Astrocyte (in vitro differentiated cells and primary cell): Measurements from ENCODE around the gene FAM50B. TPM values are rescaled to one million over a fixed set of nuclear protein-coding genes. Genes with fewer than 3 reads are reported as not detected.

ENCODE experiments used
- DNase-seq: peaks from one replicate; pipeline ENCODE4 v3.0.0-alpha.2; 2010; ENCODE audit warnings: low read depth
- FAIRE-seq: peaks from 2 replicates; lab custom pipeline; 2011; peaks lifted over from hg19 to GRCh38; lab: Jason Lieb, UNC
- H2AFZ ChIP-seq: 2 replicates; pipeline ENCODE4 v1.6.0; 2012; ENCODE audit warnings: low read depth, low read length, inconsistent platforms
- H3K27ac ChIP-seq: 2 replicates; pipeline ENCODE4 v1.5.1; 2011; ENCODE audit warnings: low read depth, low read length, inconsistent platforms
- H3K27me3 ChIP-seq: 2 replicates; pipeline ENCODE4 v1.6.0; 2011; ENCODE audit warnings: low read length, inconsistent platforms; ENCODE audit not compliant: insufficient read depth
- H3K36me3 ChIP-seq: 2 replicates; pipeline ENCODE4 v1.5.1; 2011; ENCODE audit warnings: low read length, inconsistent platforms; ENCODE audit not compliant: insufficient read depth
- H3K4me1 ChIP-seq: 2 replicates; pipeline ENCODE4 v1.5.1; 2011; ENCODE audit warnings: low read length, inconsistent platforms; ENCODE audit not compliant: insufficient read depth
- H3K4me2 ChIP-seq: 2 replicates; pipeline ENCODE4 v1.6.0; 2012; ENCODE audit warnings: low read length, inconsistent platforms
- H3K4me3 ChIP-seq: 2 replicates; pipeline ENCODE4 v1.5.1; 2011; ENCODE audit warnings: low read depth, mild to moderate bottlenecking, low read length, inconsistent platforms; ENCODE audit not compliant: insufficient read depth
- H3K79me2 ChIP-seq: 2 replicates; pipeline ENCODE4 v1.6.0; 2012; ENCODE audit warnings: mild to moderate bottlenecking, low read length, inconsistent platforms; ENCODE audit not compliant: insufficient read depth
- H3K9ac ChIP-seq: 2 replicates; pipeline ENCODE4 v1.6.0; 2012; ENCODE audit warnings: mild to moderate bottlenecking, low read length, inconsistent platforms
- H3K9me3 ChIP-seq: 2 replicates; pipeline ENCODE4 v1.5.1; 2012; ENCODE audit warnings: low read depth, mild to moderate bottlenecking, low read length, inconsistent platforms; ENCODE audit not compliant: insufficient read depth
- H4K20me1 ChIP-seq: 2 replicates; pipeline ENCODE4 v1.6.0; 2012; ENCODE audit warnings: low read length, inconsistent platforms; ENCODE audit not compliant: insufficient read depth
- H3K27ac Mint-ChIP-seq: one replicate; pipeline ENCODE4 v1.8.0; 2021; ENCODE audit warnings: mild to moderate bottlenecking, mixed read lengths; ENCODE audit not compliant: unreplicated experiment
- H3K27me3 Mint-ChIP-seq: one replicate; pipeline ENCODE4 v1.8.0; 2021; ENCODE audit warnings: low read depth, mixed read lengths; ENCODE audit not compliant: unreplicated experiment
- H3K36me3 Mint-ChIP-seq: one replicate; pipeline ENCODE4 v1.8.0; 2021; ENCODE audit warnings: low read depth, mixed read lengths; ENCODE audit not compliant: unreplicated experiment
- H3K4me1 Mint-ChIP-seq: one replicate; pipeline ENCODE4 v1.8.0; 2021; ENCODE audit warnings: low read depth, mixed read lengths; ENCODE audit not compliant: unreplicated experiment
- H3K4me3 Mint-ChIP-seq: one replicate; pipeline ENCODE4 v1.8.0; 2021; ENCODE audit warnings: mild to moderate bottlenecking, moderate library complexity, mixed read lengths; ENCODE audit not compliant: unreplicated experiment
- H3K9me3 Mint-ChIP-seq: one replicate; pipeline ENCODE4 v1.8.0; 2021; ENCODE audit warnings: mild to moderate bottlenecking, mixed read lengths; ENCODE audit not compliant: unreplicated experiment
- CTCF ChIP-seq: IDR thresholded peaks from 2 replicates; pipeline ENCODE4 v1.5.1; 2011; ENCODE audit warnings: low read depth, mild to moderate bottlenecking, inconsistent platforms, low read length, moderate library complexity; ENCODE audit not compliant: insufficient read depth
- EZH2 ChIP-seq: IDR thresholded peaks from 2 replicates; pipeline ENCODE4 v1.6.1; 2012; ENCODE audit warnings: mild to moderate bottlenecking, low read length, inconsistent platforms; ENCODE audit not compliant: insufficient read depth
- total RNA-seq: library from RNA; stranded (reverse); gene quantifications from 2 replicates; pipeline ENCODE4 v1.2.1, GENCODE V29; 2021

Gene FAM50B
- total RNA-seq, 1 donor from 2014 or later: 4.6 TPM

- Histone ChIP-seq H4K20me1 (no peaks in the 10 kb centered on the region), H3K9ac (no peak overlapping the region), H3K9me3 (no peaks in the 10 kb centered on the region), H3K4me3 (no peak overlapping the region), H3K4me1 (no peaks in the 10 kb centered on the region), H3K27ac (no peak overlapping the region), H2AFZ (no peak overlapping the region), H3K79me2 (no peaks in the 10 kb centered on the region), H3K27me3 (no peaks in the 10 kb centered on the region), H3K36me3 (no peaks in the 10 kb centered on the region), H3K4me2 (no peak overlapping the region)
- H3K4me3 Mint-ChIP-seq: no peak overlapping the region
- H3K27me3 Mint-ChIP-seq: no peaks in the 10 kb centered on the region
- H3K36me3 Mint-ChIP-seq: no peaks in the 10 kb centered on the region
- H3K4me1 Mint-ChIP-seq: peaks cover 8% of the 10 kb centered on the region
- no peak overlapping the region for H3K27ac Mint-ChIP-seq
- no peaks in the 10 kb centered on the region for H3K9me3 Mint-ChIP-seq
- DNase-seq (no peak), FAIRE-seq (no peak)
- TF ChIP-seq EZH2 (no peak), CTCF (no peak)
Measured at GRCh38 chr6:3895805-3896204, 46.6 kb downstream of the FAM50B start.

- Mint-ChIP-seq H3K4me1 (peaks cover 14% of the 10 kb centered on the region), H3K27me3 (peaks cover 3% of the 10 kb centered on the region), H3K27ac (no peak overlapping the region), H3K4me3 (no peak overlapping the region), H3K36me3 (no peaks in the 10 kb centered on the region), H3K9me3 (peaks cover 4% of the 10 kb centered on the region)
- H2AFZ ChIP-seq: no peak overlapping the region
- no peaks in the 10 kb centered on the region for H3K9me3 ChIP-seq
- no peaks in the 10 kb centered on the region for H3K36me3 ChIP-seq
- no peak for FAIRE-seq
- H3K4me1 ChIP-seq: no peaks in the 10 kb centered on the region
- H3K4me3 ChIP-seq: no peak overlapping the region
- no peak overlapping the region for H3K27ac ChIP-seq
- no peaks in the 10 kb centered on the region for H3K27me3 ChIP-seq
- no peaks in the 10 kb centered on the region for H3K79me2 ChIP-seq
- DNase-seq: no peak
- no peak for TF ChIP-seq CTCF
- no peak for TF ChIP-seq EZH2
- H3K4me2 ChIP-seq: no peak overlapping the region
- no peak overlapping the region for H3K9ac ChIP-seq
- H4K20me1 ChIP-seq: no peaks in the 10 kb centered on the region
Measured at GRCh38 chr6:3898265-3898994, 49.3 kb downstream of the FAM50B start.

GRCh38 chr6:3899061-3899460 is 49.9 kb downstream of the FAM50B start:
- Histone ChIP-seq H3K79me2 (no peaks in the 10 kb centered on the region), H3K9me3 (no peaks in the 10 kb centered on the region), H3K27ac (no peak overlapping the region), H2AFZ (no peak overlapping the region), H3K27me3 (no peaks in the 10 kb centered on the region), H3K9ac (no peak overlapping the region), H3K4me3 (no peak overlapping the region), H3K36me3 (no peaks in the 10 kb centered on the region), H3K4me2 (no peak overlapping the region), H4K20me1 (no peaks in the 10 kb centered on the region), H3K4me1 (no peaks in the 10 kb centered on the region)
- no peak for TF ChIP-seq EZH2
- no peak for TF ChIP-seq CTCF
- DNase-seq (no peak), FAIRE-seq (no peak)
- Mint-ChIP-seq H3K36me3 (no peaks in the 10 kb centered on the region), H3K27me3 (peaks cover 3% of the 10 kb centered on the region), H3K9me3 (peaks cover 4% of the 10 kb centered on the region), H3K27ac (no peak overlapping the region), H3K4me3 (no peak overlapping the region), H3K4me1 (peaks cover 14% of the 10 kb centered on the region)
